Renal cortical epithelial cell (primary cell): ENCODE results near the gene ANKRD13A. TPM values are rescaled to one million over a fixed set of nuclear protein-coding genes. Genes with fewer than 3 reads are reported as not detected.
A peak's percentile ranks its signal among the peaks of the same experiment; 100 is the strongest.
"Not testable (repeated sequence)": the region's sequence is repeated elsewhere in the genome, so short reads cannot be mapped to it uniquely, and the experiment has no call there.

Experiments
- DNase-seq: peaks from one replicate; pipeline ENCODE4 v3.0.0-alpha.2; 2011; ENCODE audit warnings: low read depth
- total RNA-seq: library from RNA; depleted of rRNA; stranded (reverse); fragments of >200 nt; gene quantifications from 2 replicates; pipeline ENCODE4 v1.2.3, GENCODE V29; 2014

ANKRD13A gene
- total RNA-seq, 1 donor from 2014 or later = 79.6 TPM

DNA sequence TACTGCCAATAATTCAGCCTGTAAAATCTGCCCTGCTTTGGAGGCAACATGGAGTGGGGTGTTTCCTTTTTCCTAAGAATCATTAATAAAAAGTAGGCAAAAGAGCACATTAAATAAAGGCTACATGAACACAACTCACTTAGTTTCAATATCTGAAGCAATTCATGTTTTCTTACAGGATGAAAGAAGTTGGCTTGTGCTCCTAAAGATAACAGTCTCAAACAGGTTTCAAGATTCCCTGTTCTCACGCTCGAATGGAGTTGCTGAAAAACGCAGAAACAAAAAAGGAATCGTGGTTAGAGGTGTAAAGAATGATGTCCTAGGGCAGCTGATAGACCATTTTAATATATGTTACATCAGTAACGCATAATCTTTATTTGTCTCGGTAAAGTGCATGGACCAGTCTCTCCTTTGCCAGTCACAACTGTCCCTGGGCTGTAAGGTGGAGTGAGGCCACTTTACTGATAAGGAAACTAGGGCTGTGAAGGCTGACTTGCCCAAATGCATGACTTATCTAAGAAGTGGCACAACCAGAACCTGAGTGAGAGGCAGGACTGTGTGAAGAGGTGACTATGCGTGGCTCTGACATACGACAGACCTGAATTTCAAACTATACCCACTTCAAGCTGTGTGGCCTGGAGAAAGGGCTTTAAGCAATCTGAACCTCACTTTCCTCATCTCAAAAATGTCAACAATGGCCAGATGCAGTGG, 15.6 kb upstream of the ANKRD13A start:
- no peak for DNase-seq

DNA sequence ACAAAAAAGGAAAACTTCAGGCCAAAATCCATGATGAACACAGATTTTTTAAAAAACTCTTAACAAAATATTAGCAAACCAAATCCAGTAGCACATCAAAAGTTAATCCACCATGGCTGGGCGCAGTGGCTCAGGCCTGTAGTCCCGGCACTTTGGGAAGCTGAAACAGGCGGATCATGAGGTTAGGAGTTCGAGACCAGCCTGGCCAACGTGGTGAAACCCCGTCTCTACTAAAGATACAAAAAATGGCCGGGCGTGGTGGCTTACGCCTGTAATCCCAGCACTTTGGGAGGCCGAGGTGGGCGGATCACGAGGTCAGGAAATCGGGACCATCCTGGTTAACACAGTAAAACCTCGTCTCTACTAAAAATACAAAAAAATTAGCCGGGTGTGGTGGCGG, 13.0 kb upstream of the ANKRD13A start:
- DNase-seq = not testable (repeated sequence)

GRCh38 chr12:109987615-109988014, 11.6 kb upstream of the ANKRD13A start:
- DNase-seq = no peak

- no peak for DNase-seq
Observed at GRCh38 chr12:109988274-109988673, 11.0 kb upstream of the ANKRD13A start.

- no peak for DNase-seq
Observed at GRCh38 chr12:109988903-109989302, 10.3 kb upstream of the ANKRD13A start.

- no peak for DNase-seq
Observed at GRCh38 chr12:109989380-109989779, 9.8 kb upstream of the ANKRD13A start.

DNA sequence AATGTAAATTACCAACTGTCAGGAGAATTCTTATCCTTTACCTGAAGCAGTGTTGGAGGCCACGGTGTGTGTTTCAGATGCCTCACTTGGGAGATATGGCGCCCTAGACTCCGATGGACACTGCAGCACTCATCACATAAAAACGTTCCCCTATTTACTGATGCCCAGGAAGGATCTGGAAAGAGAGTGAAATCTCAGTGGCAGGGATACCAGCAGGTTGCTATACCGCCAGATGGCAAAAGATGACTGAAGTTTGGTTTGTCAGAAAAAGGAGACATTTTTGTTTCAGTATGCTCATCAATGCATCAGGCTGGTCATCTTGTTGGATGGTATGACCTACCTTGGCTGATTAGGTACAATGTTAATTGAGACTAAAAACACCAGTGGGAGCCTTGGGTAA, 7.6 kb upstream of the ANKRD13A start:
- DNase-seq = no peak

GRCh38 chr12:109993091-109993490, 6.1 kb upstream of the ANKRD13A start:
- no peak for DNase-seq

DNA sequence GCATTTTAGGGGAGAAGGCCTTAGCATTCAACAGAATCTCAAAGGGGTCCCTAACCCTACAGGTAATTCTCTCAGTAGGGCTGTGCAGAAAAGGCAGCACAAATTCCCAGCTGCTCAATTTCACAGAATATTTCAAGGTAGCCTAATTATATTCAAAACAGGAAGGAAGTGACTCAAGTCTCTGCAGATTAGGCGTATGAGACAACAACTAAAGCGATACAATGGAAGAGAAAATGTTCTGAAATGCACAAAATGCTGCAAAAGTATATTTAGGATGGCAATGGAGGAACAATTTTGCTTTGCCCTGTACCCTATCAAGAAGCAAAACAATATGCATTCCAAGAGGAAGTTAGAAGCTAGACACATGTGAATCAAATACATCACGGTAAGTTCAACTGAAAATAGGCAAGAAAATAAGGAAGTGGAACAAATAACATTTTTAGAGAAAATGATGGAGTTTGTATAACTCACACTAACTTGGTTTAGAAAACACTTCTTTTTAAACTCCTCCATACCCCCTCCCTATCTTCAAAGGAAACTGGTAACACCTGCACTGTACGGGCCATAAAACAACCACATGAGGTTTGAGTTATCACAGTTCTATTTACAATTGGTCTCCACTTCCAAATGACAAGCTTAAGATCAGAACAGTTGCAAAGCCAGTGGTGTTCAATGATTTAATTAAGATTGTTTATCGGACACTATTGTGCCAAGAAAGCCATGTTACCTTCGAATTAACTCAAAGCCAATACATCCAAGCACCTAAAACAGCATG, 4.6 kb upstream of the ANKRD13A start:
- DNase-seq = no peak

GRCh38 chr12:109995361-109995685, 3.9 kb upstream of the ANKRD13A start:
- no peak for DNase-seq

- DNase-seq = peak; percentile 82
Observed at GRCh38 chr12:109995686-109996482, 3.3 kb upstream of the ANKRD13A start, which contains the start of gene GIT2. TSS of gene GIT2 (minus strand) at chr12:109996368. CDS start at chr12:109996224, 144 bp downstream.

- no peak for DNase-seq
Observed at GRCh38 chr12:109996483-109996853, 2.8 kb upstream of the ANKRD13A start.

GRCh38 chr12:109997393-109997792, 1.8 kb upstream of the ANKRD13A start:
- no peak for DNase-seq

DNA sequence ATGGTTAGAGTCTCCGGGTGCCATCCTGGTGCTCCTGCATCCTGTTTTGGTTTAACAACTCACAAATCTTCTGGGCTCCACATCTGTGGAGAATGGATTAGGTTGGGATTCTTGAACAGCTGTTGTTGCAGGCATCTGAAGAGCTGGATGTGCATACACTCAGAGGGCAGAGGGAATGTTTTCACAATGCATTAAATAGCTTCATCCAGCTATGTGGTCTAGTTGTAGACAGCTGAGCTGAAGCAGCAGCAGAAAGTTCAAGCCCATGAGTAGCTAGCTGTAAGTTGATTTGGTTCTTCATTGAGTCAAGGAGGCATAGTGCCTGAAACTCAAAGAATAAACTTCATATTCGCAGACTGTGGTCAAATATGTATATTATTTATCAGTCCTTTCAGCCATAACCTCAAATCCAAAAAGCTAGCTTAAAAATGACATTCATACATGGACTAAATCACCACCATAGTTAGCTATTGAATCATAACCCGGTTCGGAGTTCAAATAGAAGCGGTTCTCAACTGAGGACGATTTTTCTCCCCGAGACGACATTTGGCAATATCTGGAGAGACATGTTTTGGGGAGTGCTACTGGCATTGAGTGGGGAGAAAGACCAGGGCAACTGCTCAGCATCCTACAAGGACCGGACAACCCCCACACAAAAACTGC, 858 bp upstream of the ANKRD13A start:
- DNase-seq = no peak

DNA sequence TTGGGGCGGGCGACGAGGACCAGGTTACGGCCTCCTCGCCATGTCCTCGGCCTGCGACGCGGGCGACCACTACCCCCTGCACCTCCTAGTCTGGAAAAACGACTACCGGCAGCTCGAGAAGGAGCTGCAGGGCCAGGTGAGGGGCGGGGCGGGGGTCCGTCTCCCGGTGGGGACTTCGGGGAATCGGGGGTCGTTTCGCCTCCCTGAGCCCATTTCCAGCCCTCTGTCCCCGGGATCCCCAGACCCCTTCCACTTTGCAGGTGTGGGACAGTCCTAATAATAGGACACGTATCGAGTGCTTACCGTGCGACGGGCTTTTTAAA, 380 bp downstream of the ANKRD13A start:
- DNase-seq = no peak

GRCh38 chr12:109999983-110000505, 814 bp downstream of the ANKRD13A start:
- DNase-seq = peak; percentile 34

- DNase-seq = peak; percentile 77
Observed at GRCh38 chr12:110001596-110001995, 2.4 kb downstream of the ANKRD13A start.

DNA sequence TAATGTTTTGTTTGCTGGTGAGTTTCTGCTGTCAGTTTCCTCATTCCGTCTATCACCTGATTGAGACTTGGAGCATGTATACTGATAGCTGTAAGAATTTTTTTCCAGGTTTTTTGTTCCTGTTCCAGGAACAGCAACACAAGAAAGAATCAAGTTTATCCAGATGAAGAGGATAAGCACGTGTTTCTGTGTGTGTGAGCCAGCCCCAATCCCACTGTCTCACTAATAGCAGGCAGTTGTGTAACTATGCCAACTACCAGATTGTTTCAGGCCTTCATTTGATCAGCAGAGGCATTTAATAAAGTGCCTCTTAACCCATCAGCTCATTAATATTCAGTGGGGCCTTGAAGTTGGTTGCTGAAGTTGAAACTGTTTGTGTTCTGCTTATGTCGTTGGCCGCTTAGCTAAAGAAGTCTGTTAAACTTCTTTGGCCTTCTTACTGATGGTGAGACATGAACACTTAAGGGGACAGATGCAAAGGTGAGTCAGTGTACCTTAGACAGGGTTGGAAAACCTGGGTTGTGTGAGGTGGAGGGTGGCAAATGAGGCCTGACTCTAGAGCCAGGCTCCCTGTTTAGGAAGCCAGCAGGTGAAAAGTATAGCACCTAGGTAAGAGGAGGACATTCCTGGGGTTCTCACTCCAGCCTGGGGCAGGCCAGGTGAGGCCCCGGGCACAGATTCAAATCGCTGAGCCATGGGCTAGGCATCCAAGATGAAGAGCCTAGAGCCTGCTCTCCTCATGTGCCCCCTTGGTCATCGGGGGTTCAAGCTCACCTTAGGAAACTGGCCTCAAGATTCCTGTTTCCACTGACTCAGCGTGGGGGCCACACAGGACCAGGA, 3.7 kb downstream of the ANKRD13A start:
- DNase-seq = peak; percentile 56

- no peak for DNase-seq
Observed at GRCh38 chr12:110004598-110004997, 5.4 kb downstream of the ANKRD13A start.

GRCh38 chr12:110005319-110005973, 6.2 kb downstream of the ANKRD13A start:
- no peak for DNase-seq
